Mesendoderm (in vitro differentiated cells): Measurements from ENCODE around the gene LRRC37A.
"Not testable (repeated sequence)": the region's sequence is repeated elsewhere in the genome, so short reads cannot be mapped to it uniquely, and the experiment has no call there.

ENCODE experiments used
- DNase-seq: peaks from one replicate; pipeline ENCODE4 v3.0.0; 2013
- H2AK5ac ChIP-seq: 2 replicates; pipeline ENCODE4 v1.6.1; 2013; ENCODE audit warnings: low read length, inconsistent platforms
- H2BK120ac ChIP-seq: 2 replicates; pipeline ENCODE4 v1.6.1; 2013; ENCODE audit warnings: low read depth, mild to moderate bottlenecking, low read length, moderate library complexity, mixed read lengths
- H2BK15ac ChIP-seq: replicated peaks from 2 replicates; pipeline ENCODE4 v1.6.1; 2013; ENCODE audit warnings: low read depth, mild to moderate bottlenecking, moderate library complexity
- H2BK5ac ChIP-seq: 2 replicates; pipeline ENCODE4 v1.6.1; 2013; ENCODE audit warnings: low read length, inconsistent platforms
- H3K18ac ChIP-seq: 2 replicates; pipeline ENCODE4 v1.6.1; 2013; ENCODE audit warnings: mild to moderate bottlenecking, low read length, mixed read lengths
- H3K23ac ChIP-seq: one replicate; pipeline ENCODE4 v1.6.1; 2013; ENCODE audit warnings: low read length
- H3K27ac ChIP-seq: 2 replicates; pipeline ENCODE4 v1.5.1; 2013; ENCODE audit warnings: low read depth, mild to moderate bottlenecking, inconsistent platforms, low read length, moderate library complexity
- H3K27me3 ChIP-seq: 2 replicates; pipeline ENCODE4 v1.6.1; 2013; ENCODE audit warnings: low read length, control low read depth, mild to moderate bottlenecking, inconsistent platforms; ENCODE audit not compliant: insufficient read depth, poor library complexity
- H3K36me3 ChIP-seq: 2 replicates; pipeline ENCODE4 v1.6.1; 2013; ENCODE audit warnings: low read length, inconsistent platforms; ENCODE audit not compliant: control insufficient read depth, insufficient read depth
- H3K4ac ChIP-seq: one replicate; pipeline ENCODE4 v1.6.1; 2013; ENCODE audit warnings: low read depth, mild to moderate bottlenecking, low read length, moderate library complexity
- H3K4me1 ChIP-seq: 2 replicates; pipeline ENCODE4 v1.6.1; 2013; ENCODE audit warnings: low read depth, low read length, inconsistent platforms; ENCODE audit not compliant: control insufficient read depth
- H3K4me2 ChIP-seq: 2 replicates; pipeline ENCODE4 v1.6.1; 2013; ENCODE audit warnings: low read length
- H3K4me3 ChIP-seq: 2 replicates; pipeline ENCODE4 v1.5.1; 2013; ENCODE audit warnings: mild to moderate bottlenecking, low read length
- H3K56ac ChIP-seq: one replicate; pipeline ENCODE4 v1.6.1; 2013; ENCODE audit warnings: low read length
- H3K79me1 ChIP-seq: 2 replicates; pipeline ENCODE4 v1.6.1; 2013; ENCODE audit warnings: low read length, inconsistent platforms
- H3K79me2 ChIP-seq: 2 replicates; pipeline ENCODE4 v1.6.1; 2013; ENCODE audit warnings: mild to moderate bottlenecking, low read length; ENCODE audit not compliant: control insufficient read depth, insufficient read depth
- H3K9ac ChIP-seq: 2 replicates; pipeline ENCODE4 v1.6.1; 2013; ENCODE audit warnings: low read length, inconsistent platforms
- H4K5ac ChIP-seq: one replicate; pipeline ENCODE4 v1.6.1; 2013; ENCODE audit warnings: low read length
- H4K8ac ChIP-seq: one replicate; pipeline ENCODE4 v1.6.1; 2013; ENCODE audit warnings: low read depth, mild to moderate bottlenecking, control low read depth, low read length, moderate library complexity
- WGBS: extraction: QIAGEN DNeasy Blood & Tissue Kit; methylation state at CpG from one replicate; pipeline ENCODE4 v1.1.7; 2013; ENCODE audit warnings: low lambda C conversion rate, missing lambda C conversion rate; ENCODE audit not compliant: insufficient coverage; ENCODE audit errors: extremely low coverage; 5-methylcytosine and 5-hydroxymethylcytosine counted together

The LRRC37A gene

DNA sequence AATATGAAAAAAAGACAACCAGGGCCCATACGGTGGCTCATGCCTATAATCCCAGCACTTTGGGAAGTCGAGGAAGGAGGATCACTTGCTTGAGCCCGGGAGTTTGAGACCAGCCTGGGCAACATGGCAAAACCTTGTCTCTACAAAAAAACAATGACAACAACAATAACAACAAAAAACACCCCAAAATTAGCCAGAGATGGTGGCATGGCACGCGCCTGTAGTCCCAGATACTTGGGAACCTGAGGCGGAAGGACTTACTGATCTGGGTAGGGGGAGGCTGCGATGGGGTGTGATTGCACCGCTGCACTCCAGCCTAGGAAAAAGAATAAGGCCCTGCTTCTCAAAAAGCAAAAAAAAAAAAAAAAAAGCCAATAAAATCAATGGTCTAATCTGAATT lies 3.3 kb upstream of the LRRC37A start:
- H3K36me3 ChIP-seq, H3K23ac ChIP-seq, DNase-seq, H3K79me2 ChIP-seq, H3K4me1 ChIP-seq, H4K8ac ChIP-seq, H3K18ac ChIP-seq, H3K27ac ChIP-seq, H2BK5ac ChIP-seq, H2BK15ac ChIP-seq, H3K9ac ChIP-seq, H2BK120ac ChIP-seq, H3K4ac ChIP-seq, H3K56ac ChIP-seq, H3K27me3 ChIP-seq, H4K5ac ChIP-seq, H3K79me1 ChIP-seq, H2AK5ac ChIP-seq, H3K4me2 ChIP-seq, H3K4me3 ChIP-seq: not testable (repeated sequence)
- WGBS, result no CpG with 5 or more reads among the region's 8 CpGs

- DNase-seq, H4K8ac ChIP-seq, H3K9ac ChIP-seq, H3K27ac ChIP-seq, H2BK5ac ChIP-seq, H2BK15ac ChIP-seq, H3K4ac ChIP-seq, H3K18ac ChIP-seq, H3K56ac ChIP-seq, H3K79me2 ChIP-seq, H2BK120ac ChIP-seq, H3K79me1 ChIP-seq, H4K5ac ChIP-seq, H3K4me2 ChIP-seq, H3K27me3 ChIP-seq, H2AK5ac ChIP-seq, H3K36me3 ChIP-seq, H3K23ac ChIP-seq, H3K4me3 ChIP-seq, H3K4me1 ChIP-seq: not testable (repeated sequence)
- no CpG with 5 or more reads among the region's 19 CpGs for WGBS
Measured at GRCh38 chr17:46341220-46341619, 46.3 kb downstream of the LRRC37A start.

DNA sequence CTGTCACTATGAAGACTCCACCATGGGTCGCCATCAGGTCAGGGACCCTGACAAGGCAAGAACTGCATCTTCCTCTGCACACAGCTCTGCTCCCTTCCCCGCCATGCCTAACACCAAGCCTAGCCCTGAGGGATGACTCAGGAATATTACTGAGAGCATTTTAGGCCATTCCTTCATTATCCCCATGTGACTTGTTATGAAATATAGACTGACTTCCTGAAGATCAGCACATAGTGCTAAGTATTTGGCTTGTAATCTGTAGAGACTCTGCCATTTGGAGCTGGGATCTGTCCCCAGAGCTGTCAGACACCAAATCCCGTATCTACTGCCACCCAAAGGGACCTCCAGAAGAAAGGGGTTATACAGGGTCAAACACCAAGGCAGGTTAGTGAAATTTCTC lies 47.2 kb downstream of the LRRC37A start:
- not testable (repeated sequence) for H4K5ac ChIP-seq, H3K9ac ChIP-seq, H4K8ac ChIP-seq, H3K27ac ChIP-seq, H2AK5ac ChIP-seq, H2BK15ac ChIP-seq, DNase-seq, H2BK5ac ChIP-seq, H3K4me1 ChIP-seq, H3K79me2 ChIP-seq, H3K36me3 ChIP-seq, H3K23ac ChIP-seq, H3K56ac ChIP-seq, H3K4ac ChIP-seq, H3K79me1 ChIP-seq, H3K27me3 ChIP-seq, H3K4me2 ChIP-seq, H3K18ac ChIP-seq, H2BK120ac ChIP-seq, H3K4me3 ChIP-seq
- WGBS, result no CpG with 5 or more reads among the region's 3 CpGs

- not testable (repeated sequence) for H4K8ac ChIP-seq, H3K18ac ChIP-seq, H3K79me2 ChIP-seq, H3K23ac ChIP-seq, DNase-seq, H3K36me3 ChIP-seq, H2AK5ac ChIP-seq, H3K27me3 ChIP-seq, H3K4me3 ChIP-seq, H3K79me1 ChIP-seq, H2BK120ac ChIP-seq, H3K56ac ChIP-seq, H3K4me2 ChIP-seq, H3K4me1 ChIP-seq, H4K5ac ChIP-seq, H2BK15ac ChIP-seq, H3K9ac ChIP-seq, H2BK5ac ChIP-seq, H3K27ac ChIP-seq, H3K4ac ChIP-seq
- no CpG with 5 or more reads among the region's 2 CpGs for WGBS
Measured at GRCh38 chr17:46348345-46348744, 53.4 kb downstream of the LRRC37A start.

- WGBS, result no CpG with 5 or more reads among the region's 1 CpG
Measured at GRCh38 chr17:46349060-46349459, 54.1 kb downstream of the LRRC37A start.

DNA sequence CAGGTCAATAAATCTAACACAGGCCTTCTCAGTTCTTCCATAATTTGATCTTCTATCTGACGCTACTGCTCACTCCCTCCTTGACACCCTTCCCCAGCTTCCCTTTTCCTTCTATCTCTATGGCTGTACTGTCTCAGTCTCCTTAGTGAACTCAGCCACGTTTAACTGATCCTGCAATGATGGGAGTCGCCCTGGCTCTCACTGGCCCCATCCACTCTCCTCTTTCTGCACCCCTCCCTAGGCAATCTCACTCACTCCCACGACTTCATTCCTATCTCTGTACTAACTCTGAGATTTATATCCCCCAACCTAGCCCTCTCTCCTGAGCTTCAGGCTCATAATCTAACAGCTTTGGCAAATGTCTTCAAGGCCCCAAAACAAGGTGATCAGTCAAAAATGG lies 58.9 kb downstream of the LRRC37A start:
- not testable (repeated sequence) for H2BK15ac ChIP-seq, H3K23ac ChIP-seq, H3K79me2 ChIP-seq, H3K4me3 ChIP-seq, H3K27ac ChIP-seq, H3K79me1 ChIP-seq, H3K18ac ChIP-seq, H4K8ac ChIP-seq, H3K4ac ChIP-seq, H2AK5ac ChIP-seq, H2BK5ac ChIP-seq, H3K4me2 ChIP-seq, H4K5ac ChIP-seq, H3K4me1 ChIP-seq, DNase-seq, H3K27me3 ChIP-seq, H3K36me3 ChIP-seq, H3K9ac ChIP-seq, H2BK120ac ChIP-seq, H3K56ac ChIP-seq
- WGBS, result no CpG with 5 or more reads among the region's 4 CpGs

More at GRCh38 chr17:46349060-46349459, 54.1 kb downstream of the LRRC37A start:
- not testable (repeated sequence) for H3K56ac ChIP-seq, H3K18ac ChIP-seq, H3K27ac ChIP-seq, H4K8ac ChIP-seq, H3K4me2 ChIP-seq, H3K23ac ChIP-seq, DNase-seq, H4K5ac ChIP-seq, H3K9ac ChIP-seq, H3K79me1 ChIP-seq, H2BK15ac ChIP-seq, H2AK5ac ChIP-seq, H3K4ac ChIP-seq, H3K27me3 ChIP-seq, H3K4me3 ChIP-seq, H3K36me3 ChIP-seq, H2BK5ac ChIP-seq, H3K4me1 ChIP-seq, H3K79me2 ChIP-seq, H2BK120ac ChIP-seq
